ENCODE results near the gene GRM2. TPM values are rescaled to one million over a fixed set of nuclear protein-coding genes. Genes with fewer than 3 reads are reported as not detected.
A peak's percentile ranks its signal among the peaks of the same experiment; 100 is the strongest.

GRM2 gene
- total and polyA plus RNA-seq, 4 donors = 1.3 to 10.2 (median 3.5) TPM

DNA sequence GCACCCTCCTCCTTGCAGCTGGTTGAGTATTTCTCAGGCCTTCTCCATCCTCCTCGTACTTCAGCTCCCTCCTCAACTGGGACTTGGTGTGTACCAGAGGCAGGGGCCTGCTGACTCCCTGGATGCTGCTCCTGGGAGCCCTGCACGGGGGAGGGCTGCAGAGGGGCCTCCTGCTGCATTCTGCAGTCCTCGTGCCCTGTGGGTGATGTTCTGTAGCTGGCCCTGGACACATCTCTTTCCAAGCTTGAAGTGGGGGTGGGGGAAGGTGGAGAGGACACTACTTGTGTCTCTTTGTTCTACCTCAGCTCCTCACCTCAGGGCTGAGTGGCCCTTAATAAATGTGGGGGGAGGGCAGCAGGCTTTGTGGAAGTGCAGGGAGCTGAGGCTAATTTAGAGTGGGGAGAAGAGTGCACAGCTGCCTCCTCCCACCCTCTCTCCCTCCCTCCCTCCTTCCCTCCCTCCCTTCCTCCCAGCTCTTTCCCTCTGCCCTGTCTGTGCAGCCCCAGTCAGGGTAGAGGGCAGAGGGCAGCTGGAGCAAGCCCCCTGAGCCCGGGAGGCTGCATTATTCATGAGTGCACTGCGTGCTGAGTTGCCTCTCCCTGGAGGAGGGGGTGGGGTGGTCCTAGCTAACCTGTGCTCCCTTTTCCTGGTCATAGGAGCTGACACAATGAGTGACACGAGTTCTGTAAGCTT is 3.7 kb upstream of the GRM2 start:
- Histone ChIP-seq H3K27ac (ENCODE audit: low read depth, low read length) (no peak overlapping the region), H3K4me3 (ENCODE audit: low read depth, low read length) (no peak overlapping the region), H3K27me3 (ENCODE audit: control insufficient read depth, insufficient read depth, low read length) (peaks cover 3% of the 10 kb centered on the region), H3K36me3 (ENCODE audit: control insufficient read depth, insufficient read depth, low read length) (peaks cover 57% of the 10 kb centered on the region), H3K4me1 (ENCODE audit: control insufficient read depth, insufficient read depth, low read length) (peaks cover 34% of the 10 kb centered on the region), H3K9me3 (ENCODE audit: control insufficient read depth, insufficient read depth, low read length) (no peaks in the 10 kb centered on the region)
- DNase-seq (ENCODE audit: low read depth in 4 of 6, low spot score in 6 of 6) = no peak
- 12% methylated on average over 5 of the region's 6 CpGs for WGBS (ENCODE audit: insufficient coverage)

GRCh38 chr3:51703761-51704510 is 2.9 kb upstream of the GRM2 start:
- DNase-seq (ENCODE audit: low read depth in 4 of 6, low spot score in 6 of 6) = no peak
- Histone ChIP-seq H3K27me3 (ENCODE audit: control insufficient read depth, insufficient read depth, low read length) (peaks cover 9% of the 10 kb centered on the region), H3K36me3 (ENCODE audit: control insufficient read depth, insufficient read depth, low read length) (peaks cover 55% of the 10 kb centered on the region), H3K4me1 (ENCODE audit: control insufficient read depth, insufficient read depth, low read length) (peaks cover 37% of the 10 kb centered on the region), H3K9me3 (ENCODE audit: control insufficient read depth, insufficient read depth, low read length) (no peaks in the 10 kb centered on the region), H3K4me3 (ENCODE audit: low read depth, low read length) (no peak overlapping the region), H3K27ac (ENCODE audit: low read depth, low read length) (no peak overlapping the region)
- 33% methylated on average over 11 of the region's 12 CpGs for WGBS (ENCODE audit: insufficient coverage)

GRCh38 chr3:51704511-51704950 is 2.3 kb upstream of the GRM2 start:
- Histone ChIP-seq H3K27ac (ENCODE audit: low read depth, low read length) (no peak overlapping the region), H3K27me3 (ENCODE audit: control insufficient read depth, insufficient read depth, low read length) (peaks cover 9% of the 10 kb centered on the region), H3K4me3 (ENCODE audit: low read depth, low read length) (no peak overlapping the region), H3K4me1 (ENCODE audit: control insufficient read depth, insufficient read depth, low read length) (peaks cover 37% of the 10 kb centered on the region), H3K36me3 (ENCODE audit: control insufficient read depth, insufficient read depth, low read length) (peaks cover 49% of the 10 kb centered on the region), H3K9me3 (ENCODE audit: control insufficient read depth, insufficient read depth, low read length) (no peaks in the 10 kb centered on the region)
- no peak for DNase-seq (ENCODE audit: low read depth in 4 of 6, low spot score in 6 of 6)
- 83% methylated on average over 4 of the region's 4 CpGs for WGBS (ENCODE audit: insufficient coverage)

GRCh38 chr3:51705276-51706020 is 1.4 kb upstream of the GRM2 start:
- H3K27ac ChIP-seq (ENCODE audit: low read depth, low read length) = no peak overlapping the region
- H3K4me1 ChIP-seq (ENCODE audit: control insufficient read depth, insufficient read depth, low read length) = peaks cover 37% of the 10 kb centered on the region
- H3K4me3 ChIP-seq (ENCODE audit: low read depth, low read length) = no peak overlapping the region
- H3K9me3 ChIP-seq (ENCODE audit: control insufficient read depth, insufficient read depth, low read length) = no peaks in the 10 kb centered on the region
- WGBS (ENCODE audit: insufficient coverage) = 83% methylated on average over 7 of the region's 8 CpGs
- H3K36me3 ChIP-seq (ENCODE audit: control insufficient read depth, insufficient read depth, low read length) = peaks cover 39% of the 10 kb centered on the region
- peaks cover 9% of the 10 kb centered on the region for H3K27me3 ChIP-seq (ENCODE audit: control insufficient read depth, insufficient read depth, low read length)
- DNase-seq (ENCODE audit: low read depth in 4 of 6, low spot score in 6 of 6) = no peak

DNA sequence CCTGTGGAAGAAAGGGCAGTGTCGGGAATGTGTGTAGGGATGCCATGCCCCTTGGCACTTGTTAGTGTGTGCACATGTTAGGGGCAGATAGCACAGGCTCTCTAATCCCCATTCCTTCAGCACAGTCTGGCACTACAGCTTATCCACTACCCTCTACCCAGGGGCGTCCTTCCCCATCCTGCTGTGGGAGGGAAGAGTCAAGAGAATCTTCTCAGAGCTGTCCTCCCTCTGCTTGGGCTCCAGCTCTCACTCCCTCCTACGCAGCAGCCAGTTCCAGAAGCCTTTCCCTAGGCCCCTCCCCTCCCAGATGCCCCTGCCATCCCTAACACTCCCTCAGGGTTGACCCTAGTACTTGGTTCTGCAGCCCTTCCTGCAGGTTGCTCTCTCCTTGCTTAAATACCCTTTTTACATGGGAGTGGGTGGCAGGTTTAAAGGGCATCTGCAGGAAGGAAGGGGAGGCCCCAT is 815 bp upstream of the GRM2 start:
- WGBS (ENCODE audit: insufficient coverage) = 90% methylated on average over 1 of the region's 3 CpGs
- no peaks in the 10 kb centered on the region for H3K9me3 ChIP-seq (ENCODE audit: control insufficient read depth, insufficient read depth, low read length)
- peaks cover 37% of the 10 kb centered on the region for H3K4me1 ChIP-seq (ENCODE audit: control insufficient read depth, insufficient read depth, low read length)
- H3K36me3 ChIP-seq (ENCODE audit: control insufficient read depth, insufficient read depth, low read length) = peaks cover 33% of the 10 kb centered on the region
- H3K4me3 ChIP-seq (ENCODE audit: low read depth, low read length) = no peak overlapping the region
- H3K27me3 ChIP-seq (ENCODE audit: control insufficient read depth, insufficient read depth, low read length) = peaks cover 9% of the 10 kb centered on the region
- H3K27ac ChIP-seq (ENCODE audit: low read depth, low read length) = no peak overlapping the region
- no peak for DNase-seq (ENCODE audit: low read depth in 4 of 6, low spot score in 6 of 6)

DNA sequence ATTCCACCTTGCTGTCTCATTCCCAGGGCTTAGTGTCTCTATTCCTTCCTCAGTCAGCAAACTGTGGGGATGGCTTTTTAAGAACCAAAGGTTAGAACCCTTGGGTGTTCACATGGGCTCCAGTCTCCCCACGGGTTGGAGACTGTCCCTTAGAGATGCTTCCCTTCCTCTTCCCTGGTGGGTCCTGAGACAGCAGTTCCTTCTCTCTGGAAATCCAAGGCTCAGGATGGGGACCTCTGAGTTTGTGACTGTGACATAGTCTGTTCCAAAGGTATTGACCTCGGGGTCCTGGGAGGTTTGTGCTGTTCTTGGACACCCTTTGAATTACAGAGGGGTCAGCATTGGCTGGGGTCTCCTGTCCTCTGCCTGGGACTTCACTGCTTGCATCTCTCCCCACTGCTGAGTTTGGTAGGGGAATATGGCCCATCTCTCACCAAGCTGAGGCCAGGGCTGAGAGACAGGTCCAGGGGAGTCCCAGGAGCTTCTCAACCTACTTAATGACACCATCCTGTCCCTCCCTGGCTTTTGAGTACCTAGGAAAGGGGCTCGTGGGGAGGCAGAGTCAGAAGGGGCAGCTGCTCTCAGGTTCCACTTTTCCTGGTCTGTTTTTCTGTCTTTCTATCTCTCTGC is 1.5 kb downstream of the GRM2 start:
- peaks cover 33% of the 10 kb centered on the region for H3K4me1 ChIP-seq (ENCODE audit: control insufficient read depth, insufficient read depth, low read length)
- peaks cover 29% of the 10 kb centered on the region for H3K36me3 ChIP-seq (ENCODE audit: control insufficient read depth, insufficient read depth, low read length)
- 88% methylated on average over 3 of the region's 3 CpGs for WGBS (ENCODE audit: insufficient coverage)
- no peak for DNase-seq (ENCODE audit: low read depth in 4 of 6, low spot score in 6 of 6)
- H3K27ac ChIP-seq (ENCODE audit: low read depth, low read length) = no peak overlapping the region
- H3K9me3 ChIP-seq (ENCODE audit: control insufficient read depth, insufficient read depth, low read length) = no peaks in the 10 kb centered on the region
- peaks cover 9% of the 10 kb centered on the region for H3K27me3 ChIP-seq (ENCODE audit: control insufficient read depth, insufficient read depth, low read length)
- no peak overlapping the region for H3K4me3 ChIP-seq (ENCODE audit: low read depth, low read length)

GRCh38 chr3:51709004-51709420 is 2.1 kb downstream of the GRM2 start:
- no peak overlapping the region for H3K4me3 ChIP-seq (ENCODE audit: low read depth, low read length)
- H3K9me3 ChIP-seq (ENCODE audit: control insufficient read depth, insufficient read depth, low read length) = no peaks in the 10 kb centered on the region
- H3K27me3 ChIP-seq (ENCODE audit: control insufficient read depth, insufficient read depth, low read length) = peaks cover 9% of the 10 kb centered on the region
- DNase-seq (ENCODE audit: low read depth in 4 of 6, low spot score in 6 of 6) = no peak
- peaks cover 28% of the 10 kb centered on the region for H3K4me1 ChIP-seq (ENCODE audit: control insufficient read depth, insufficient read depth, low read length)
- 91% methylated on average over 17 of the region's 17 CpGs for whole genome bisulfite sequencing (ENCODE audit: insufficient coverage)
- H3K27ac ChIP-seq (ENCODE audit: low read depth, low read length) = no peak overlapping the region
- peaks cover 23% of the 10 kb centered on the region for H3K36me3 ChIP-seq (ENCODE audit: control insufficient read depth, insufficient read depth, low read length)

DNA sequence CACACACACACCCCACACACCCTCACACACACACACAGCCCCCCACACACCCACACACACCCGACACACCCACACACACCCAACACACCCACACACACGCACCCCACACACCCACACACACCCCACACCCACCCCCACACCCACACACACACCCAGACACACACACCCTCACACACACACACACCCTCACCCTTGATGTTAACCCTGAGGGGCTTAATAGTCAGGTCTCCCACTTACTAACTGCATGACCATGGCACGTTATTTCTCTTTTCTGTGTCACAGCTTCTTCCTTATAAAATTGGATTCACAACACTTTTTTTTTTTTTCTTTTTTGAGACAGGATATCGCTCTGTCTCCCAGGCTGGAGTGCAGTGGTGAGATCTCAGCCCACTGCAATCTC is 2.8 kb downstream of the GRM2 start:
- peaks cover 22% of the 10 kb centered on the region for H3K4me1 ChIP-seq (ENCODE audit: control insufficient read depth, insufficient read depth, low read length)
- no peaks in the 10 kb centered on the region for H3K9me3 ChIP-seq (ENCODE audit: control insufficient read depth, insufficient read depth, low read length)
- peaks cover 9% of the 10 kb centered on the region for H3K27me3 ChIP-seq (ENCODE audit: control insufficient read depth, insufficient read depth, low read length)
- peak in 1 of 6 donors; percentile 31 for DNase-seq (ENCODE audit: low read depth in 4 of 6, low spot score in 6 of 6)
- WGBS (ENCODE audit: insufficient coverage) = 69% methylated on average over 4 of the region's 4 CpGs
- peaks cover 17% of the 10 kb centered on the region for H3K36me3 ChIP-seq (ENCODE audit: control insufficient read depth, insufficient read depth, low read length)
- H3K4me3 ChIP-seq (ENCODE audit: low read depth, low read length) = no peak overlapping the region
- no peak overlapping the region for H3K27ac ChIP-seq (ENCODE audit: low read depth, low read length)

DNA sequence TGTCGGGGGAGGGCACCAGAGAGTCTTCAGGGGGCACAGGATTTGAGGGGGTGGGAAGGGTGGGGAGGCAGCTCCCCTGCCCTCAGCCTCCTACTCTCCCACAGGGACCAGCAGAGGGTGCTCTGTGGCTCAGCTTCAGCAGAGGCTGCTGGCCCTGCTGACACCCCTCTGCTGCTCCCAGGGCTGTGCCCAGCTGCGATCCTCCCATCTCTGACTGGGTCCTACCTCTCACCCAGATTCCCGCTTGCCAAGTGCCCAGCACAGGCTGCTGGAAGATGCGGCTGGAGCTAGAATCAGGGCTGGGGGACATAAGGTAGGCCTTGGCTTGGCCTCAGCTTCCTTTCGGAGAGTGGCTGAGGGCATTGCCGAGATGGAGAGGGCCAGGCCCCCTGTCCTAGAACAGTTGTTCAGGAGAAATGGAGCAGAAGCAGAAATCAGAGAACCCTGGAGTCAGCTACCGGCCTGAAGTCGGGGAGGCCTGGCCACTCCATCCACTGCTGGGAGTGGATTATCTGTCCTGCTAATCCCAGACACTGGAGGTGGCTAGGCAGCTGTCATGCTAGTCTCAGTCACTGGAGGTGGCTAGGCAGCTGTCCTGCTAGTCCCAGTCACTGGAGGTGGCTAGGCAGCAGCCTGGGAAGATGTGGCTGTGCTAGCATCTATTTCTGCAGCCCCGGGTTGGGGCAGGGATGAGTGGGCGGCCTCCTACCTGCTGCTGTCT is 3.9 kb downstream of the GRM2 start:
- peaks cover 22% of the 10 kb centered on the region for H3K4me1 ChIP-seq (ENCODE audit: control insufficient read depth, insufficient read depth, low read length)
- peaks cover 25% of the 10 kb centered on the region for H3K36me3 ChIP-seq (ENCODE audit: control insufficient read depth, insufficient read depth, low read length)
- 72% methylated on average over 9 of the region's 10 CpGs for WGBS (ENCODE audit: insufficient coverage)
- H3K4me3 ChIP-seq (ENCODE audit: low read depth, low read length) = no peak overlapping the region
- peaks cover 9% of the 10 kb centered on the region for H3K27me3 ChIP-seq (ENCODE audit: control insufficient read depth, insufficient read depth, low read length)
- no peaks in the 10 kb centered on the region for H3K9me3 ChIP-seq (ENCODE audit: control insufficient read depth, insufficient read depth, low read length)
- H3K27ac ChIP-seq (ENCODE audit: low read depth, low read length) = no peak overlapping the region
- DNase-seq (ENCODE audit: low read depth in 4 of 6, low spot score in 6 of 6) = no peak
